Nasal cavity respiratory epithelium epithelial cell of viscerocranial mucosa (primary cell): ENCODE results near the gene LYRM7. TPM values are rescaled to one million over a fixed set of nuclear protein-coding genes. Genes with fewer than 3 reads are reported as not detected.

Experiments
- total RNA-seq: library from RNA; depleted of rRNA; stranded (reverse); fragments of >200 nt; gene quantifications from 2 replicates; pipeline ENCODE4 v1.2.3, GENCODE V29; 2014

LYRM7 gene
- total RNA-seq = 10.6 and 13.3 TPM in 2 replicates

DNA sequence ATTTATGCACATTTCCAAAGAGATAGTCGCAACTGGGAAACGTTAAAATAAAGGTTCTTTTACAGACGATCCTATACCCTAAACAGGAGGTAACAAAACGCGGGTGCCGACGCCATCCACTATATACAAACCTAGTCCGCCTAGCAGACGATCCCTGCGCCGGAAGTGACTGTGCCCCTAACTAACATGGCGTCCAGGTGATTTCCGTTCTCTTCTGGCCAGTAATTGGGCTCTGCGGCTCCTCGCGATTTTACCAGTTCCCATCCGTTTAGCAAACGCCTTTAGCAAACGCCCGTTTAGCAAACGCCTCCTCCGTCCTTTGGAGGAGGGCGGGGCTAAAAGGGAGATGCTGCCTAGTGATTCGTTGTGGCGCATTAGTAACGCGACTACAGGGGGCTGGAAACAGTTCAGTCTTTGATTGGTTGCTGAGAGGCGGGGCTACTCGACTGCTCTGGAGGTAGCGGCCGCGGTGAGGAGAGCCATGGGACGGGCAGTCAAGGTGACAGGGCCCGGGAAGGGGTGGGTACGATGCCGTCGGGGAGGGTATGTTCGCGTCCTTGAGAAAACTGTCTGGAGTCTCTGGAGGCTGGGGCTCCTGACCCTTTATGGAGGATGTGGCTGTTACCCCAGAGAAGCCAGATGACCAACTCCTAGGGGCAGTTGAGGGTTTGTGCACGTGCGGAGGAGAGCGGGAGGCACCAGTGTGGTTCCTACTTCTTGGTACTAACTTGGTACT is at the start of gene LYRM7:
LYRM7 (plus strand) TSS at position 405 of the 736 bp plus-strand sequence; CDS start at position 482, 77 bp downstream.

DNA sequence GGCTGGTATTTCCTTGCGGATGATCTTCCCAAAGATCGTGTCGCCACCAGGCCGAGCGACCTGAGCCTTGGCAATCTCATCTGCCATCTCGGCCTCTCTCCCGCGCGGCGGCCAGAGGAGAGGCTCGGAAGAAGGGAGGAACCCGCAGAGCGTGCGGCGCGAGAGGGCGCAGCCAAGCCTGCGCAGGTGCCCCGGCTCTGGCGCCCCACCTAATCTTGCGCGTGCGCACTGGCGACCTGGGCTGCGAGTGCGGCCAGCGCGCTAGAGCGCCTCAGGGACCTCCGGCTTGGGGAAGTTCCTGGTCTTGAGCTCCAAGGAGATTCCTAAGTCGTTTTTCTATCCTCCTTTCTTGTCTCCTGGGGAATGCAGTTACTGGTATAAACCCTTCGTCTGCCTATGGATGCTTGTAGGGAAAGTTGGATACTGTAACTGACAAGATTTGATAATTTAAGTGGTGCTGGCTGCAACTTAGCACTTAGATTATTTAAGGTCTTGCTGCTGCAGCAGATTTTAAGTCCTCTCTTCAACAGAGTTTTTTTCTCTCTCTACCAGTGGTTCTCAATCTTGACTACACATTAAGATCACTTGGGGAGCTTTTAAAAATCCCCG is 5.5 kb upstream of the LYRM7 start, which contains the start of gene HINT1:
HINT1 (minus strand) TSS at position 138 of the 609 bp plus-strand sequence; CDS start at position 87, 51 bp downstream.

Other genes with a start within 250 kb of the LYRM7 start
- gene HINT1, start 5.7 kb upstream of the LYRM7 start, total RNA-seq = 135 and 325 TPM in 2 replicates
- 49.1 and 68.7 TPM in 2 replicates for gene CDC42SE2, start 93.1 kb downstream of the LYRM7 start, total RNA-seq